Chondrocyte (in vitro differentiated cells): Measurements from ENCODE around the gene PRDM5. TPM values are rescaled to one million over a fixed set of nuclear protein-coding genes. Genes with fewer than 3 reads are reported as not detected.
"Not testable (repeated sequence)": the region's sequence is repeated elsewhere in the genome, so short reads cannot be mapped to it uniquely, and the experiment has no call there.

Source experiments
- DNase-seq: peaks from one replicate; pipeline ENCODE4 v3.0.0; 2021; ENCODE audit warnings: mixed read lengths, low spot score
- H3K27ac Mint-ChIP-seq: one replicate; pipeline ENCODE4 v1.8.0; 2021; ENCODE audit warnings: mild to moderate bottlenecking, moderate library complexity, mixed read lengths; ENCODE audit not compliant: unreplicated experiment
- H3K27me3 Mint-ChIP-seq: 2 replicates; pipeline ENCODE4 v1.8.0; 2021; ENCODE audit warnings: low read depth, mixed read lengths
- H3K36me3 Mint-ChIP-seq: 2 replicates; pipeline ENCODE4 v1.8.0; 2021; ENCODE audit warnings: low read depth, mixed read lengths
- H3K4me1 Mint-ChIP-seq: 2 replicates; pipeline ENCODE4 v1.8.0; 2021; ENCODE audit warnings: low read depth, mild to moderate bottlenecking, mixed read lengths
- H3K4me3 Mint-ChIP-seq: one replicate; pipeline ENCODE4 v1.8.0; 2021; ENCODE audit warnings: mild to moderate bottlenecking, moderate library complexity, mixed read lengths; ENCODE audit not compliant: unreplicated experiment
- H3K9me3 Mint-ChIP-seq: 2 replicates; pipeline ENCODE4 v1.8.0; 2021; ENCODE audit warnings: low read depth, mixed read lengths
- total RNA-seq: library from RNA; stranded (reverse); gene quantifications from 3 replicates; pipeline ENCODE4 v1.2.1, GENCODE V29; 2021
- TF ChIP-seq, protein P1 (sequence below): fragments of 200-600 bp; sonication (generic); IDR thresholded peaks from 2 replicates; pipeline ENCODE4 v1.5.0; 2021; ENCODE audit warnings: antibody characterized with exemption, mild to moderate bottlenecking, moderate library complexity

Gene PRDM5
- total RNA-seq, 1 donor from 2014 or later = 9.3 TPM

DNA sequence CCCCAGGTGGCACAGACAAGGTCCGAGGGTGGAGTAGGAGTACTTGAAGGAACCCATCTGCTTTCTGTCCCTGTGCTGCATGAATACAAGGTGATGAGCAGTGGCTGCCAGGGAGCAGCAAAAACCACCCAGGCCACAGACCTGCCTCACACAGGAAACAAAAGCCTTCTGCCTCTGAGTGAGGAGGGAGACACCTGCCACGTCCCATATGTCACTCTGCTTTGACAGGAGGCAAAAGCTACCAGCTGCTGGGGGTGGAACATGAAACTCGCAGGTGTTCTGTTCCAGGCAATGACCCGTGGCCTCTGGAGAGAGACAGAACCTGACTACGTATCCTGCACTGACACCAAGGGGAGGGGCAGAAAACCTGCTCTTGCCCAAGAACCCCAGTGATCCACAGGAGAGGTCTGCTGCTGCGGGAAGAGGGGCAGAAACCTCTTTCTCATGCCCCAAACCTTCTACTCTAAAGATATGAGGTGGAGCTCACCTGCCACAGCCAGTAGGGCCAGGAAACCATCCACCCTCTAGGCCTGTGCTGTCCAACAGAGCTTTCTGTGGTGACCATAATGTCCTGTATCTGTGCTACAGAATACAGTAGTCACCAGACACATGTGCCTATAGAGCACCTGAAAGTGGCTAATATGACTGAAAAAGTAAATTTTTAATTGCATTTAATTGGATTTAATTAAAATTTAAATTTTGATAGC, 172.9 kb downstream of the PRDM5 start:
- DNase-seq = no peak
- Mint-ChIP-seq H3K36me3 (peaks cover 11% of the 10 kb centered on the region), H3K4me3 (no peak overlapping the region), H3K27me3 (no peaks in the 10 kb centered on the region), H3K9me3 (peaks cover 10% of the 10 kb centered on the region), H3K4me1 (peaks cover 2% of the 10 kb centered on the region), H3K27ac (no peak overlapping the region)
- TF ChIP-seq, protein P1, sequence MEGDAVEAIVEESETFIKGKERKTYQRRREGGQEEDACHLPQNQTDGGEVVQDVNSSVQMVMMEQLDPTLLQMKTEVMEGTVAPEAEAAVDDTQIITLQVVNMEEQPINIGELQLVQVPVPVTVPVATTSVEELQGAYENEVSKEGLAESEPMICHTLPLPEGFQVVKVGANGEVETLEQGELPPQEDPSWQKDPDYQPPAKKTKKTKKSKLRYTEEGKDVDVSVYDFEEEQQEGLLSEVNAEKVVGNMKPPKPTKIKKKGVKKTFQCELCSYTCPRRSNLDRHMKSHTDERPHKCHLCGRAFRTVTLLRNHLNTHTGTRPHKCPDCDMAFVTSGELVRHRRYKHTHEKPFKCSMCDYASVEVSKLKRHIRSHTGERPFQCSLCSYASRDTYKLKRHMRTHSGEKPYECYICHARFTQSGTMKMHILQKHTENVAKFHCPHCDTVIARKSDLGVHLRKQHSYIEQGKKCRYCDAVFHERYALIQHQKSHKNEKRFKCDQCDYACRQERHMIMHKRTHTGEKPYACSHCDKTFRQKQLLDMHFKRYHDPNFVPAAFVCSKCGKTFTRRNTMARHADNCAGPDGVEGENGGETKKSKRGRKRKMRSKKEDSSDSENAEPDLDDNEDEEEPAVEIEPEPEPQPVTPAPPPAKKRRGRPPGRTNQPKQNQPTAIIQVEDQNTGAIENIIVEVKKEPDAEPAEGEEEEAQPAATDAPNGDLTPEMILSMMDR = no peak

DNA sequence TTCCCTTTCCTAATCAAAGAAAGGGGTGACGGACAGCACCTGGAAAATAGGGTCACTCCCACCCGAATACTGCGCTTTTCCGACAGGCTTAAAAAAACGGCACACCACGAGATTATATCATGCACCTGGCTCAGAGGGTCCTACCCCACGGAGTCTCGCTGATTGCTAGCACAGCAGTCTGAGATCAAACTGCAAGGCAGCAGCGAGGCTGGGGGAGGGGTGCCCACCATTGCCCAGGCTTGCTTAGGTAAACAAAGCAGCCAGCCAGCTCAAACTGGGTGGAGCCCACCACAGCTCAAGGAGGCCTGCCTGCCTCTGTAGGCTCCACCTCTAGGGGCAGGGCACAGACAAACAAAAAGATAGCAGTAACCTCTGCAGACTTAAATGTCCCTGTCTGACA, 180.9 kb downstream of the PRDM5 start:
- H3K36me3 Mint-ChIP-seq = peaks cover 15% of the 10 kb centered on the region
- H3K27ac Mint-ChIP-seq, H3K27me3 Mint-ChIP-seq, H3K9me3 Mint-ChIP-seq, H3K4me1 Mint-ChIP-seq, H3K4me3 Mint-ChIP-seq, DNase-seq: not testable (repeated sequence)

- Mint-ChIP-seq H3K4me1 (no peaks in the 10 kb centered on the region), H3K27ac (no peak overlapping the region), H3K27me3 (no peaks in the 10 kb centered on the region), H3K4me3 (no peak overlapping the region), H3K9me3 (peaks cover 3% of the 10 kb centered on the region), H3K36me3 (peaks cover 13% of the 10 kb centered on the region)
- no peak for DNase-seq
- TF ChIP-seq, protein P1 = no peak
Measured at GRCh38 chr4:120736312-120736711, 186.2 kb downstream of the PRDM5 start.

GRCh38 chr4:120733968-120734367, 188.6 kb downstream of the PRDM5 start:
- H3K9me3 Mint-ChIP-seq = no peaks in the 10 kb centered on the region
- TF ChIP-seq, protein P1 = no peak
- H3K27me3 Mint-ChIP-seq = no peaks in the 10 kb centered on the region
- H3K27ac Mint-ChIP-seq = no peak overlapping the region
- DNase-seq = no peak
- no peaks in the 10 kb centered on the region for H3K4me1 Mint-ChIP-seq
- peaks cover 4% of the 10 kb centered on the region for H3K36me3 Mint-ChIP-seq
- no peak overlapping the region for H3K4me3 Mint-ChIP-seq

GRCh38 chr4:120733054-120733453, 189.5 kb downstream of the PRDM5 start:
- Mint-ChIP-seq H3K4me1 (no peaks in the 10 kb centered on the region), H3K27ac (no peak overlapping the region), H3K9me3 (no peaks in the 10 kb centered on the region), H3K4me3 (no peak overlapping the region), H3K36me3 (peaks cover 4% of the 10 kb centered on the region), H3K27me3 (no peaks in the 10 kb centered on the region)
- no peak for DNase-seq
- TF ChIP-seq, protein P1 = no peak

DNA sequence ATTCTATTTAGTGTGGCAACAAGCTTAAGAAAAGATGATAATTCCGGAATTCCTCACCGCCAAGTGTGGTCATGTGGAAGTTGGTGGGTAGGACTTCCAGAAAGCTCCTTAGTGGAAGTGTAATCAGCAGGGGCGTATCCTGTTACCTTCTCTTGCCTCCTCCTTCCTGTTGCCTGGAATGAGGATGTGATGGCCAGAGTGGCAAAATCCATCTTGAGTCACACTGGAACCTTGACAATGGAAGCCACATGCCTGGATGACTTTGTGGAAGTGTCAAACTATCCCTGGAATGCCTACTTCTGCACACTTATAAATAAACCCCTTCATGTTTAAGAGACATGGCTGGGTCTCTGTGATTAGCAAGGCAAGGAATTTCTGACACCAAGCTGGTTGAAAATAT, 191.0 kb downstream of the PRDM5 start:
- Mint-ChIP-seq H3K4me3 (no peak overlapping the region), H3K27ac (no peak overlapping the region)
- no peak for DNase-seq

More for the DNA sequence above, 191.0 kb downstream of the PRDM5 start:
- TF ChIP-seq, protein P1 = no peak
- no peaks in the 10 kb centered on the region for H3K27me3 Mint-ChIP-seq
- peaks cover 2% of the 10 kb centered on the region for H3K4me1 Mint-ChIP-seq
- H3K36me3 Mint-ChIP-seq = peaks cover 2% of the 10 kb centered on the region
- no peaks in the 10 kb centered on the region for H3K9me3 Mint-ChIP-seq
